HepG2 (cell line): ENCODE measurements around the gene LEAP2. TPM values are rescaled to one million over a fixed set of nuclear protein-coding genes. Genes with fewer than 3 reads are reported as not detected.
A peak's percentile ranks its signal among the peaks of the same experiment; 100 is the strongest.

Experiments used
- ATF7 ChIP-seq, 2 experiments: fragments of 450-650 bp in 1 of 2; sonication (generic) in 1 of 2; formaldehyde crosslinking in 1 of 2; IDR thresholded peaks; 2 replicates each; pipeline versions ENCODE4 v1.4.0 to v1.6.1; 2016 to 2020; ENCODE audit warnings: antibody characterized with exemption in 1 of 2, mild to moderate bottlenecking in 1 of 2, missing genetic modification reagents in 1 of 2
- CBX5 ChIP-seq: sonication (generic); formaldehyde crosslinking; IDR thresholded peaks from 2 replicates; pipeline ENCODE4 v1.4.0; 2020; ENCODE audit warnings: missing genetic modification reagents, borderline replicate concordance
- CENPT ChIP-seq: sonication (generic); formaldehyde crosslinking; IDR thresholded peaks from 2 replicates; pipeline ENCODE4 v1.8.0; 2022; ENCODE audit warnings: low read depth, mild to moderate bottlenecking, moderate library complexity, missing genetic modification reagents
- CREB1 ChIP-seq, 2 experiments: fragments of 450-650 bp in 1 of 2; IDR thresholded peaks; 2 replicates each; pipeline ENCODE4 v1.6.1; 2016 to 2017; ENCODE audit warnings: control low read depth in 1 of 2, mild to moderate bottlenecking in 1 of 2, missing compliant biosample characterization in 1 of 2, missing genetic modification characterization in 1 of 2
- MTF1 ChIP-seq: sonication (generic); formaldehyde crosslinking; IDR thresholded peaks from 2 replicates; pipeline ENCODE4 v1.5.0; 2020; ENCODE audit warnings: missing genetic modification reagents
- PHF20 ChIP-seq: sonication (generic); formaldehyde crosslinking; IDR thresholded peaks from 2 replicates; pipeline ENCODE4 v1.5.0; 2020; ENCODE audit warnings: mild to moderate bottlenecking, missing genetic modification reagents
- TGIF2 ChIP-seq: IDR thresholded peaks from 2 replicates; pipeline ENCODE4 v1.6.1; 2016; ENCODE audit warnings: control low read depth, missing compliant biosample characterization
- YY1 ChIP-seq: IDR thresholded peaks from 2 replicates; pipeline ENCODE4 v1.6.1; 2011; ENCODE audit warnings: low read length, low read depth, moderate library complexity, mild to moderate bottlenecking; ENCODE audit not compliant: insufficient read depth, insufficient replicate concordance
- ZFP90 ChIP-seq: sonication (generic); formaldehyde crosslinking; IDR thresholded peaks from 2 replicates; pipeline ENCODE4 v1.8.0; 2022; ENCODE audit warnings: missing genetic modification reagents, mild to moderate bottlenecking, inconsistent platforms, borderline replicate concordance
- ZNF101 ChIP-seq: sonication (generic); formaldehyde crosslinking; IDR thresholded peaks from 2 replicates; pipeline ENCODE4 v1.4.0; 2020; ENCODE audit warnings: mild to moderate bottlenecking, low read depth, missing genetic modification reagents, borderline replicate concordance
- ZNF12 ChIP-seq: sonication (generic); formaldehyde crosslinking; IDR thresholded peaks from 2 replicates; pipeline ENCODE4 v1.5.0; 2020; ENCODE audit warnings: missing genetic modification reagents
- ZNF230 ChIP-seq: sonication (generic); formaldehyde crosslinking; IDR thresholded peaks from 2 replicates; pipeline ENCODE4 v1.4.0; 2020; ENCODE audit warnings: mild to moderate bottlenecking, missing genetic modification reagents
- ZNF235 ChIP-seq: sonication (generic); formaldehyde crosslinking; IDR thresholded peaks from 2 replicates; pipeline ENCODE4 v1.8.1; 2023; ENCODE audit warnings: mild to moderate bottlenecking, missing genetic modification reagents, borderline replicate concordance
- ZNF333 ChIP-seq: sonication (generic); formaldehyde crosslinking; IDR thresholded peaks from 2 replicates; pipeline ENCODE4 v1.4.0; 2020; ENCODE audit warnings: mild to moderate bottlenecking, missing genetic modification reagents, borderline replicate concordance
- ZNF44 ChIP-seq: sonication (generic); formaldehyde crosslinking; IDR thresholded peaks from 2 replicates; pipeline ENCODE4 v1.5.1; 2020; ENCODE audit warnings: mild to moderate bottlenecking, missing genetic modification reagents
- ZNF446 ChIP-seq: sonication (generic); formaldehyde crosslinking; IDR thresholded peaks from 2 replicates; pipeline ENCODE4 v1.5.0; 2020; ENCODE audit warnings: mild to moderate bottlenecking, missing genetic modification reagents
- ZNF7 ChIP-seq: IDR thresholded peaks from 2 replicates; pipeline ENCODE4 v1.6.1; 2016; ENCODE audit warnings: missing biosample characterization, missing genetic modification reagents
- ZNF850 ChIP-seq: sonication (generic); formaldehyde crosslinking; conservative IDR thresholded peaks from 2 replicates; pipeline ENCODE4 v1.9.0; 2021; ENCODE audit warnings: mild to moderate bottlenecking, missing genetic modification reagents
- polyA plus RNA-seq, 8 experiments: library from polyadenylated mRNA; depleted of rRNA in 3 of 8; stranded (reverse) in 7 of 8; unstranded in 1 of 8; fragments of >200 nt; fragmentation: Illumina TruSeq in 4 of 8; extraction: Trizol in 4 of 8; gene quantifications; 2 replicates each; pipeline versions ENCODE4 v1.2.1 to v1.2.3, GENCODE V29; 2011 to 2016; ENCODE audit warnings: low read depth in 4 of 8, missing spikeins in 1 of 8, mixed read lengths in 1 of 8; ENCODE audit not compliant: insufficient read depth in 1 of 8
- total RNA-seq, 5 experiments: library from RNA; depleted of rRNA; stranded (reverse); fragments of >200 nt; fragmentation: Illumina TruSeq; extraction: Trizol; gene quantifications; 2 replicates each; pipeline ENCODE4 v1.2.3, GENCODE V29; 2016; ENCODE audit warnings: low read depth in 1 of 5
- TF ChIP-seq, protein P1 (sequence below): sonication (generic); formaldehyde crosslinking; IDR thresholded peaks from 2 replicates; pipeline ENCODE4 v1.5.0; 2020; ENCODE audit warnings: mild to moderate bottlenecking, missing genetic modification reagents
- TF ChIP-seq, protein P2 (sequence below): sonication (generic); formaldehyde crosslinking; conservative IDR thresholded peaks from 2 replicates; pipeline ENCODE4 v1.4.0; 2020; ENCODE audit warnings: missing genetic modification reagents
- TF ChIP-seq, protein P3 (sequence below): sonication (generic); formaldehyde crosslinking; IDR thresholded peaks from 2 replicates; pipeline ENCODE4 v1.4.0; 2020; ENCODE audit warnings: low read depth, mild to moderate bottlenecking, missing genetic modification reagents

Gene LEAP2
- total and polyA plus RNA-seq, 2 of the 13 experiments (the other 11 are each of a cell fraction or from before 2014, with no cell fraction given) = 23.9 to 51.9 TPM

DNA sequence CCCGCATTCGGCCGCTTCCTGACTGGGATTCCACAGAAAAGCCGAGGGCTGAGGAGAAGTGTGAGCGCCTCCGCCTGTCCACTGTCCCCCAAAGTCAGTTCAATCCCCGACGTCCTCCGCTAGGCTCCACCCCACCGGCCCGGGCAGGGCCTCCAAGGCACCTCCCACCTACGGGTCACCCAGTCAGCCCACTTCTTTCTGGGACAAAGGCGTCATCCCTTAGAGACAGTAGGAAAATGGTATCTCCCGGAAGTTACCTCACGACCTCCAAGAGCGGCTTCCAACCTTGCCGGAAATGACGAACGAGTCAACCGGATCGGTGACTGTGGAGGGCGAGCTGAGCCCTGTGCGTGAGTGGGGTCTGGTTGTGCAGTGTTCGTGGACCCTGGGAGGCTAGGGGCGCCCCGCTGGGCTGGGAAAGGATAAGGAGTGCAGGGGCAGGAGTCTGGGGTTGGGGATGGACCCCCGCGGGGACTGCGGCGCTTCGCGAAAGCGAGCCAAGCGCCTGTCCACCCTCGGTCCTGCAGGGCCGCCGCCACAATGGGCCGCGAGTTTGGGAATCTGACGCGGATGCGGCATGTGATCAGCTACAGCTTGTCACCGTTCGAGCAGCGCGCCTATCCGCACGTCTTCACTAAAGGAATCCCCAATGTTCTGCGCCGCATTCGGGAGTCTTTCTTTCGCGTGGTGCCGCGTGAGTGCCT, 7.0 kb upstream of the LEAP2 start, which contains the start of the genes GDF9 and UQCRQ (continued):
- TF ChIP-seq CREB1 (IDR thresholded peaks at IDR 0.05) = peak; percentile 97
- peak; percentile 98 for TF ChIP-seq CREB1 (CRISPR knock-in tag; IDR thresholded peaks at IDR 0.05)
- TF ChIP-seq CBX5 = 0 out of 2 replicates have a peak, but pooled peaks have one; percentile 37
- no peak for TF ChIP-seq ZNF235 (CRISPR knock-in tag)
- TF ChIP-seq ZNF333 (CRISPR knock-in tag) = 0 out of 2 replicates have a peak, but pooled peaks have one; percentile 22
- 0 out of 2 replicates have a peak, but pooled peaks have one; percentile 40 for TF ChIP-seq ZFP90 (CRISPR knock-in tag)
- TF ChIP-seq ZNF7 = no peak
- TF ChIP-seq TGIF2 (CRISPR knock-in tag) = peak; percentile 63; the same call in 1 of the 2 replicates
- TF ChIP-seq ZNF101 (CRISPR knock-in tag) = no peak
- peak; percentile 83 for TF ChIP-seq ATF7 (IDR thresholded peaks at IDR 0.05)
- TF ChIP-seq ATF7 (CRISPR knock-in tag; IDR thresholded peaks at IDR 0.05) = peak; percentile 56; the same call in 1 of the 2 replicates
- TF ChIP-seq ZNF850 (CRISPR knock-in tag) = no peak; the same call in 1 of the 2 replicates
- no peak; the same call in 1 of the 2 replicates for TF ChIP-seq ZNF446
- no peak for TF ChIP-seq MTF1 (CRISPR knock-in tag)
- peak; percentile 76 for TF ChIP-seq YY1
- TF ChIP-seq, protein P1, sequence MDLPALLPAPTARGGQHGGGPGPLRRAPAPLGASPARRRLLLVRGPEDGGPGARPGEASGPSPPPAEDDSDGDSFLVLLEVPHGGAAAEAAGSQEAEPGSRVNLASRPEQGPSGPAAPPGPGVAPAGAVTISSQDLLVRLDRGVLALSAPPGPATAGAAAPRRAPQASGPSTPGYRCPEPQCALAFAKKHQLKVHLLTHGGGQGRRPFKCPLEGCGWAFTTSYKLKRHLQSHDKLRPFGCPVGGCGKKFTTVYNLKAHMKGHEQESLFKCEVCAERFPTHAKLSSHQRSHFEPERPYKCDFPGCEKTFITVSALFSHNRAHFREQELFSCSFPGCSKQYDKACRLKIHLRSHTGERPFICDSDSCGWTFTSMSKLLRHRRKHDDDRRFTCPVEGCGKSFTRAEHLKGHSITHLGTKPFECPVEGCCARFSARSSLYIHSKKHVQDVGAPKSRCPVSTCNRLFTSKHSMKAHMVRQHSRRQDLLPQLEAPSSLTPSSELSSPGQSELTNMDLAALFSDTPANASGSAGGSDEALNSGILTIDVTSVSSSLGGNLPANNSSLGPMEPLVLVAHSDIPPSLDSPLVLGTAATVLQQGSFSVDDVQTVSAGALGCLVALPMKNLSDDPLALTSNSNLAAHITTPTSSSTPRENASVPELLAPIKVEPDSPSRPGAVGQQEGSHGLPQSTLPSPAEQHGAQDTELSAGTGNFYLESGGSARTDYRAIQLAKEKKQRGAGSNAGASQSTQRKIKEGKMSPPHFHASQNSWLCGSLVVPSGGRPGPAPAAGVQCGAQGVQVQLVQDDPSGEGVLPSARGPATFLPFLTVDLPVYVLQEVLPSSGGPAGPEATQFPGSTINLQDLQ (CRISPR knock-in tag) = no peak
- TF ChIP-seq, protein P2, sequence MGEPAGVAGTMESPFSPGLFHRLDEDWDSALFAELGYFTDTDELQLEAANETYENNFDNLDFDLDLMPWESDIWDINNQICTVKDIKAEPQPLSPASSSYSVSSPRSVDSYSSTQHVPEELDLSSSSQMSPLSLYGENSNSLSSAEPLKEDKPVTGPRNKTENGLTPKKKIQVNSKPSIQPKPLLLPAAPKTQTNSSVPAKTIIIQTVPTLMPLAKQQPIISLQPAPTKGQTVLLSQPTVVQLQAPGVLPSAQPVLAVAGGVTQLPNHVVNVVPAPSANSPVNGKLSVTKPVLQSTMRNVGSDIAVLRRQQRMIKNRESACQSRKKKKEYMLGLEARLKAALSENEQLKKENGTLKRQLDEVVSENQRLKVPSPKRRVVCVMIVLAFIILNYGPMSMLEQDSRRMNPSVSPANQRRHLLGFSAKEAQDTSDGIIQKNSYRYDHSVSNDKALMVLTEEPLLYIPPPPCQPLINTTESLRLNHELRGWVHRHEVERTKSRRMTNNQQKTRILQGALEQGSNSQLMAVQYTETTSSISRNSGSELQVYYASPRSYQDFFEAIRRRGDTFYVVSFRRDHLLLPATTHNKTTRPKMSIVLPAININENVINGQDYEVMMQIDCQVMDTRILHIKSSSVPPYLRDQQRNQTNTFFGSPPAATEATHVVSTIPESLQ (CRISPR knock-in tag) = 0 out of 2 replicates have a peak, but pooled peaks have one; percentile 14
- TF ChIP-seq ZNF12 (CRISPR knock-in tag) = no peak; the same call in 1 of the 2 replicates
- TF ChIP-seq ZNF44 (CRISPR knock-in tag) = no peak; the same call in 1 of the 2 replicates
- no peak for TF ChIP-seq CENPT (CRISPR knock-in tag)
- peak; percentile 83; the same call in 1 of the 2 replicates for TF ChIP-seq ZNF230 (CRISPR knock-in tag)
- TF ChIP-seq, protein P3, sequence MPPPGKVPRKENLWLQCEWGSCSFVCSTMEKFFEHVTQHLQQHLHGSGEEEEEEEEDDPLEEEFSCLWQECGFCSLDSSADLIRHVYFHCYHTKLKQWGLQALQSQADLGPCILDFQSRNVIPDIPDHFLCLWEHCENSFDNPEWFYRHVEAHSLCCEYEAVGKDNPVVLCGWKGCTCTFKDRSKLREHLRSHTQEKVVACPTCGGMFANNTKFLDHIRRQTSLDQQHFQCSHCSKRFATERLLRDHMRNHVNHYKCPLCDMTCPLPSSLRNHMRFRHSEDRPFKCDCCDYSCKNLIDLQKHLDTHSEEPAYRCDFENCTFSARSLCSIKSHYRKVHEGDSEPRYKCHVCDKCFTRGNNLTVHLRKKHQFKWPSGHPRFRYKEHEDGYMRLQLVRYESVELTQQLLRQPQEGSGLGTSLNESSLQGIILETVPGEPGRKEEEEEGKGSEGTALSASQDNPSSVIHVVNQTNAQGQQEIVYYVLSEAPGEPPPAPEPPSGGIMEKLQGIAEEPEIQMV (CRISPR knock-in tag) = no peak
- TF ChIP-seq PHF20 (CRISPR knock-in tag) = peak; percentile 85
